RKO (cell line): ENCODE measurements around the gene ADGRG1.
"Not testable (repeated sequence)": the region's sequence is repeated elsewhere in the genome, so short reads cannot be mapped to it uniquely, and the experiment has no call there.

ENCODE experiments used
- DNase-seq: peaks from one replicate; pipeline ENCODE4 v3.0.0-alpha.2; 2016; ENCODE audit warnings: low spot score

Gene ADGRG1

GRCh38 chr16:57666353-57667047 lies 38.1 kb downstream of the ADGRG1 start:
- DNase-seq = no peak

GRCh38 chr16:57667048-57667525 lies 38.7 kb downstream of the ADGRG1 start:
- DNase-seq = no peak

GRCh38 chr16:57667526-57668262 lies 39.3 kb downstream of the ADGRG1 start:
- DNase-seq = no peak

GRCh38 chr16:57668263-57668571 lies 39.8 kb downstream of the ADGRG1 start, which contains the start of gene ADGRG3:
Gene ADGRG3, plus strand, starts transcription at chr16:57668306. Its CDS starts 42 bp downstream, at chr16:57668348.
- no peak for DNase-seq

GRCh38 chr16:57668630-57669475 lies 40.4 kb downstream of the ADGRG1 start:
- DNase-seq = no peak

GRCh38 chr16:57669476-57670162 lies 41.2 kb downstream of the ADGRG1 start:
- no peak for DNase-seq

GRCh38 chr16:57670196-57670595 lies 41.8 kb downstream of the ADGRG1 start:
- no peak for DNase-seq

GRCh38 chr16:57671451-57671850 lies 43.0 kb downstream of the ADGRG1 start:
- not testable (repeated sequence) for DNase-seq

GRCh38 chr16:57672416-57672815 lies 44.0 kb downstream of the ADGRG1 start:
- DNase-seq = no peak

GRCh38 chr16:57672824-57673223 lies 44.4 kb downstream of the ADGRG1 start:
- DNase-seq = no peak

GRCh38 chr16:57675741-57676551 lies 47.5 kb downstream of the ADGRG1 start:
- DNase-seq = no peak

GRCh38 chr16:57676553-57677085 lies 48.2 kb downstream of the ADGRG1 start:
- no peak for DNase-seq

- DNase-seq = no peak
Measured at GRCh38 chr16:57677622-57678369, 49.4 kb downstream of the ADGRG1 start.

- DNase-seq = no peak
Measured at GRCh38 chr16:57679016-57679415, 50.6 kb downstream of the ADGRG1 start.

- DNase-seq = no peak
Measured at GRCh38 chr16:57679767-57680482, 51.5 kb downstream of the ADGRG1 start.

GRCh38 chr16:57680842-57681375 lies 52.5 kb downstream of the ADGRG1 start:
- DNase-seq = no peak

GRCh38 chr16:57681950-57682728 lies 53.7 kb downstream of the ADGRG1 start:
- no peak for DNase-seq
